ENCODE data around the gene CPA1. TPM values are rescaled to one million over a fixed set of nuclear protein-coding genes. Genes with fewer than 3 reads are reported as not detected.

CPA1 gene
- total and polyA plus RNA-seq, 7 donors: 0.18 to 4.6 (median 1.0) TPM

GRCh38 chr7:130344271-130344866 is 35.9 kb upstream of the CPA1 start, which contains the start of gene CPA5:
Gene CPA5, plus strand, starts transcription at chr7:130344816. Its CDS starts 1,670 bp downstream, at chr7:130346486.
- Histone ChIP-seq H3K36me3 (ENCODE audit: insufficient read depth in 1 of 2, low read depth in 1 of 2) (no peaks in the 10 kb centered on the region), H3K27me3 (ENCODE audit: insufficient read depth in 3 of 3, low read length in 2 of 3) (peaks cover 0 to 2% (median 0%) of the 10 kb centered on the region in 3 donors), H3K27ac (no peak within 1 kb of the TSS), H3K4me1 (no peaks in the 10 kb centered on the region), H3K4me3 (no peak within 1 kb of the TSS), H3K9me3 (peaks cover 8% of the 10 kb centered on the region)
- 79 to 90% (median 83%) methylated on average over 5 of the region's 5 CpGs for WGBS, 3 donors
- no peak for TF ChIP-seq CTCF (IDR thresholded peaks at IDR 0.05)
- ATAC-seq (no peak), DNase-seq (no peak)
- intact Hi-C loops (cut with DNase I): no loop called here

GRCh38 chr7:130345136-130345535 is 35.2 kb upstream of the CPA1 start:
- TF ChIP-seq CTCF (IDR thresholded peaks at IDR 0.05): no peak
- ATAC-seq: no peak
- intact Hi-C loops (cut with DNase I): no loop called here

GRCh38 chr7:130345725-130346124 is 34.6 kb upstream of the CPA1 start:
- no peak for ATAC-seq
- intact Hi-C loops (cut with DNase I): no loop called here

More at GRCh38 chr7:130345136-130345535, 35.2 kb upstream of the CPA1 start:
- no peaks in the 10 kb centered on the region for H3K4me1 ChIP-seq
- H3K27ac ChIP-seq: no peak overlapping the region
- DNase-seq: no peak
- WGBS, 3 donors: 24 to 33% (median 31%) methylated on average over 8 of the region's 8 CpGs
- H3K9me3 ChIP-seq: peaks cover 8% of the 10 kb centered on the region
- no peaks in the 10 kb centered on the region for H3K36me3 ChIP-seq (ENCODE audit: insufficient read depth in 1 of 2, low read depth in 1 of 2)
- H3K27me3 ChIP-seq (ENCODE audit: insufficient read depth in 3 of 3, low read length in 2 of 3): peaks cover 0 to 2% (median 0%) of the 10 kb centered on the region in 3 donors
- H3K4me3 ChIP-seq: no peak overlapping the region

GRCh38 chr7:130346177-130346905 is 34.0 kb upstream of the CPA1 start:
- Histone ChIP-seq H3K4me3 (no peak overlapping the region), H3K27me3 (ENCODE audit: insufficient read depth in 3 of 3, low read length in 2 of 3) (peaks cover 0 to 5% (median 2%) of the 10 kb centered on the region in 3 donors), H3K4me1 (no peaks in the 10 kb centered on the region), H3K9me3 (peaks cover 8% of the 10 kb centered on the region), H3K27ac (no peak overlapping the region), H3K36me3 (ENCODE audit: insufficient read depth in 1 of 2, low read depth in 1 of 2) (no peaks in the 10 kb centered on the region)
- intact Hi-C loops (cut with DNase I): no loop called here
- ATAC-seq: no peak
- no peak for DNase-seq
- TF ChIP-seq CTCF (IDR thresholded peaks at IDR 0.05): no peak
- 51 to 70% (median 55%) methylated on average over 10 of the region's 10 CpGs for WGBS, 3 donors

More at GRCh38 chr7:130345725-130346124, 34.6 kb upstream of the CPA1 start:
- Histone ChIP-seq H3K27me3 (ENCODE audit: insufficient read depth in 3 of 3, low read length in 2 of 3) (peaks cover 0 to 2% (median 0%) of the 10 kb centered on the region in 3 donors), H3K9me3 (peaks cover 8% of the 10 kb centered on the region), H3K27ac (no peak overlapping the region), H3K36me3 (ENCODE audit: insufficient read depth in 1 of 2, low read depth in 1 of 2) (no peaks in the 10 kb centered on the region), H3K4me3 (no peak overlapping the region), H3K4me1 (no peaks in the 10 kb centered on the region)
- no peak for DNase-seq
- TF ChIP-seq CTCF (IDR thresholded peaks at IDR 0.05): no peak
- WGBS, 3 donors: 68 to 81% (median 72%) methylated on average over 4 to 5 of the region's 5 CpGs

All from psoas muscle (tissue), 8 donors.